Pulmonary artery endothelial cell (primary cell): ENCODE results near the gene RGS14. TPM values are rescaled to one million over a fixed set of nuclear protein-coding genes. Genes with fewer than 3 reads are reported as not detected.
"Not testable (repeated sequence)": the region's sequence is repeated elsewhere in the genome, so short reads cannot be mapped to it uniquely, and the experiment has no call there.

Experiments
- DNase-seq: peaks from one replicate; pipeline ENCODE4 v3.0.0-alpha.2; 2011; ENCODE audit warnings: low read depth, low spot score
- total RNA-seq: library from RNA; depleted of rRNA; stranded (reverse); fragments of >200 nt; gene quantifications from 2 replicates; pipeline ENCODE4 v1.2.3, GENCODE V29; 2014

Gene RGS14
- total RNA-seq, 1 donor from 2014 or later = 7.3 TPM

DNA sequence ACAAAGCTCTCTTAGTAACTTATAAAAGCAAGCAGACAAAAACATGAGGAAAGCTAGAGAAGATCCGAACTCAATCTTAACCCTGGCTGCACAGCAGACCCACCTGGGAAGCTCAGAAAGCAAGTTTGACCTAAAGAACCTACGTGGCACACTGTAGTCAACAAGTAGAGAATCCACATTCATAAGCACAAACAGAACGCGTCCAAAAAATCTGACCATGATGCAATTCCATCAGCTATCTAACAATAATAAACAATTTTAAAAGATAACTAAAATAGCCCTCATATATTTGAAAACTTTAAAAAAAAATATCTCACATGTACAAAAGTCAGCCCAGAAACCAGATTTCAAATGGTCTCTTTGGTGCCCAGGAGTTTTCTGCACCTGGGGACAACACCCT is 10.9 kb upstream of the RGS14 start:
- DNase-seq = no peak

DNA sequence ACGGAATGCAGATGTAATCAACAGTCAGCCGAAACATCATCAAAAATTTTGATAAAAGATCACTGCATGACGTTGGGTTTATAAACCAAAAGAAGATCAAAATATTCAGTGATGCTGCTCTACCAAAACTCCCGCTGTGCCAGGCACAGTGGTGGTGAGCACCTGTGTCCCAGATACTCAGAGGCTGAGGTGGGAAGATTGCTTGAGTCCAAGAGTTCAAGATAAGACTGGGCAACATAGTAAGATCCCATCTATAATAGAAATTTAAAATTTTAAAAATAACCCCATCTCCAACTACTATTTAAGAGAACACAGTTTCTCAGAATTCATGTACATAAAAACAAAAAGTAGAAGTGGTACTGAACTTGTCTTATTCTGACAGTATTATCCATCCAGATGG is 10.0 kb upstream of the RGS14 start:
- DNase-seq = no peak

DNA sequence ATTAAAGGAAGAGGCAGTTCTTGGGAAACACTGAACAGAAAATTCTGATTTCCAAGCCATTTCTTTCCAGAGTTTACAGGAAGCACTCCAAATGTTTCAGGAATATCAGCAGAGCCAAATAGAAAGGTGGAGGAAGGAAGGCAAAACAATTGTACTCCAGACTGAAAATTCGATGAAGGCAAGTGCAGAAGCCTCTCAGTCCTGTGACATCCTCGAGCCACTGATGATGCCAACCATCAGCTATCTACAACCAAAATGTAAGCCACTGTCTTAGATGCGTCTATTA is 8.4 kb upstream of the RGS14 start:
- no peak for DNase-seq

DNA sequence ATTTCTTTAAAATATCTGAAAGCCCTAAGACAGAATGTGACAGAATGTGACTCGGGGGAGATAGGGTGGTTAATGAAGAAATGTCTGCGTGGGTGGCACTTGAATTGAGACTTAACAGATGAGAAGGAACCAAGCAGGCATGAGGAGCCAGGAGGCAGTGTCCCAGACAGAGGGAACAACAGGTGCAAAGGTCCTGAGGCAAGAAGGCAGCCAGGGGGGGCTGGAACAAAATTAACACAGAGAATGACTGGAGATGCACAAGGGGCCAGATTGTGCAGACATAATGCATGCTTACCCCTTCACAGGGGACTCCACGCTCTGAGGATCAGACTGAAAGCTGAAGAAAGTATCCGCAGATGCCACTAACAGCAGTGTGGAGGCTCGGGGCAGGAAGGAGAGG is 8.0 kb upstream of the RGS14 start:
- no peak for DNase-seq

DNA sequence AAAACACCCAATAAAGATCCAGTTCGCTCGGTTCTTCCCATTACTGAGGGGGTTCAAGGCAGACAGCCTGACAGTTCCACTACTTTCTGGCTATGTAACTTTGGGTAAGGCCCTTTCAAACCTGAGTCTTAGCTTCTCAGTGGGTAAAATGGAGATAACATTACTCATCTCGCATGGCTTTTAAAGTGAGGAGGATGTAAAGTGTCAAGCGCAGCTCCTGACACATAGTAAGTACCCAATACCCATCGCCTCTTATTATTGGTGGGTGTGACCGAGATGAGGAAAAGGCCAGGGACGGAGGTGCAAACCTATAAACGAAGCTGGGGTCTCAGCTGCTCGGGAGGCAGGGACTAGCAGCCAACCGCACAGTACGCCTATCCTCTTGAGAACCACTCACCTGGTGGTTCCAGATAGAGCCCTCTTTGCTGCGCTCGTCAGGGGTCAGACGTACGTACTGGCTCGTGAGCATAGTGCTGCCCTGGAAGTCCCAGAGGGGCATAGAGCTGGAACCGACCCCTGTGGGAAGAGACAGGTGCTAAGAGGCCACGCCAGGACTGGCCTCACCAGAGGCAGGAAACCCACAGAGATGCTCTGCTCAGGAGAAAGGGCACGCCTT is 6.8 kb upstream of the RGS14 start:
- DNase-seq = no peak

DNA sequence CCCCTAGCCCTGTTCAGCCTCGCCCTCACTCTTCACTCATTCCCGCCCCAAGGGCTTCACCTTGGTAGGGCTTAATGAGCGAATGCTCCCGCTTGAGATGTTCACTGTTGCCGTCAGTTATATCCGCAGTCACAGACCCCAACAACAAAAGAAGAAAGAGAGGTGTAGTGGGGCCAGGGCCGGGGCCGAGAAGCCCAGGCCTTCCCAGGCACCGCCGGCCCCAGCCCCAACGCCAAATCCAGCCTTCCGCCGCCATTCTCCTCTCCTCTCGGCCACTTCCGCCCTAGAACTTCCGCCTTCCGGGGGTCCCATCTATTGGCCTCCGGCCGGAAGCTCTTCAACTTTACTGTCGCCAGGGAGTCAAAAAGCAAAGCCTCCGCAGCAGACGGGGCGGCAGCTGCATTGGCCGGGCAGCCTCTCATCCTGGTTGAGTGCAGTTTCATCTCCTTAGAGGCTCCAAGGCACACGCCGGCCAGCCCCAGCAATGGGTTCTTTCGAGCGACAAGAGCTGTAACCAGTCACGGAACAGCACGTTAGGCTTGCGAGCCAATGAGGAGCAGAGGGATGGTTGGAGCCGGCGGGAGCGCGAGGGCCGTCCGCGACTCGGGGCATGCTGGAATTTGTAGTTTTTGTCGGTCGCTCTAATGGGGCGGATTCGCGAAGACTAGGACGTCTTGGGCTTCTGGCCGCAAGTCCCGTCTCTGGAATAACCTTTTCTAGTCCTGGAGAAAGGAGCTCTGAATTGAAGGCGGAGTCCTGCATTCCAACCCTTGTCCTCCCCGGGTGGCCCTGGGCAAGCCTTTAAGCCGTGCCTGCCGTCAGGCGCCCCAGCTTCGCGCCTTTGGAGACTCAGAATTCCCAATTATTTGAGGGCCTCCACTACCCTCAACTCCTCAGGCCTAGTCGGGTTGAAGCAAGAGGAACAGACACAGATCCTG is 6.1 kb upstream of the RGS14 start, which contains the start of gene LMAN2:
Gene LMAN2 (minus strand): TSS at position 277 of the 938 bp plus-strand sequence. CDS start 21 bp downstream, at position 256.
- peak; percentile 87 for DNase-seq

DNA sequence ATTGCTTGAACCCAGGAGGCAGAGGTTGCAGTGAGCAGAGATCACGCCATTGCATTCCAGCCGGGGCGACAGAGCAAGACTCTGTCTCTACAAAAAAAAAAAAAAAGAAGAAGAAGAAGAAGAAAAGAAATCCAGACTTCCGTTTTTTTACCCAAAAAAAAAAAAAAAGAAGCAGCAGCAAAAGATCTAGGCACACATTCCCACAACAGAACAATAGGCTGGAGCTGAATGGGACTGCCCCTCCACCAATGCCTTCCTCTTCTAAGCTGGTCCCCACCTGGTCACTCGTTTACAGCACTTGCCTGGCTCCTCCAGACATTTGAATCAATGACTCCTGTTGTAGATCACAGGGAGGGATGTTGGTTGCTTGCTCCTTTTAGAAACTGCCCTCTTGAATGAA is 4.6 kb upstream of the RGS14 start:
- DNase-seq = no peak

DNA sequence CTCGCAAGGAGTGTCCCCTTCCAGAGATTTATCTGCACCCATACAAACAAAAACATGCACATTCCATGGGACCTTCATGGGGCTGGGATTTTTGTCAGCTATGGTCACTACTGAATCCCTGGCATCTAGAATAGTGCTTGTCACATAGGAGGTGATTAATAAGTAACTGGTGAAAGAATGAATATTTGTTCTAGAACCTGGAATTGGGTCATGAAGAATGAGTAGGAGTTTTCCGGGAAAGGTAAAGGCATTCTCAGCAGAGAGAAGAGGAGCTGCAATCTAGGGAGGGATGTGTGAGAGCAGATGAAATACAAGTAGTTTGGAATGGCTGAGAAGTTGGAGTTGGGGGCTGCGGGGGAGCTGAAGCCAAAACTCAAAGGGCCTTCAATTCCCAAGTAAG is 3.5 kb upstream of the RGS14 start:
- DNase-seq = no peak

DNA sequence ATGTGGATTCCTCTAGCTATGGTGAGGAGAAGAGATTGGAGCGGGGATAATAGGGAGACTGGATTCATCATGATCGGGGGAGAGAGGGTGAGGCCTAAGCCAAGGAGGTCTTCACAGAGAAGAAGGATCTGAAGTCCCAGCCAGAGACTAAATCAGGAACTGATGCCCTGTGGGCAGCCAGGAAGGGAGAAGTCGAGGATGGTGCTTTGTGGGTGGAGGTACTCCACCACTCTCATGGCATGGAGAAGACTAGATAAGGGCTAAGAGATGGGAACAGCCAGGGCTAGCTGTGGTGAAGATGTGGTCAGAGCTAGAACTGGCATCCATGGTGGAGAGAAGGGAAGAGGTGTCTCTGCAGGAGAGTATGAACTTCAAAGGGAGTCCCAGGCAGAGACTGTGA is 3.0 kb upstream of the RGS14 start:
- DNase-seq = no peak

DNA sequence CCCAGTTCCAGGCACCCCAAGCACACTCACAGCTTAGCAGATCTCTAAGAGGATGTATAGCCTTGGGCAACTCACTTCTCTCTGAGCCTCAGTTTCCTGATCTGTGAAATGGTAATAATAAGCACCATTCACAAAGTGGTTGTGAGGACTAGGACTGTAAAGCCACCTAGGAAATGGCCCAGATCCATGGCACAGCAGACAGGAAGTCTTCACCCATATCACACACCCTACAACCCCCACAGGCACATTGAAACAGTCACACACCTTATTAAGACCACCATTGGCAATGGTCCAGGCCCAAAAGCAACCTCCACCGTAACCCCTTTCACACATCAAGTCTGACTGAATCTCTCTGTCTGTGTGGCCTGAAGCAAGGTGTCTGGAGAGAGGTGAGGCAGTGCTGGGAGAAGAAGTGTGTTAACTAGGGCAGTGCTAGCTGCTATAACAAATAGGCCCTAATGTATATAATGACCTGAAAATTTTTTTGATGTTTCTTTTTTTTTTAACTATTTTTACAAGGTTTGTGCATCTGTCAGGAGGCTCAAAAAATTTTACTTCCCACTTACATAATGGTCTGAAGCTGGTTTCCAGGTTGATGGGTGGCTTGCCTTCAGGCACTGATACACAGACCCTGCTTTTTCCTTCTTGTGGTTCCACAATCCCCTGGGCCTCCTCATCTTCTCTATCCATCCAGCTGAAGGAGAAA is 2.4 kb upstream of the RGS14 start:
- DNase-seq = no peak

DNA sequence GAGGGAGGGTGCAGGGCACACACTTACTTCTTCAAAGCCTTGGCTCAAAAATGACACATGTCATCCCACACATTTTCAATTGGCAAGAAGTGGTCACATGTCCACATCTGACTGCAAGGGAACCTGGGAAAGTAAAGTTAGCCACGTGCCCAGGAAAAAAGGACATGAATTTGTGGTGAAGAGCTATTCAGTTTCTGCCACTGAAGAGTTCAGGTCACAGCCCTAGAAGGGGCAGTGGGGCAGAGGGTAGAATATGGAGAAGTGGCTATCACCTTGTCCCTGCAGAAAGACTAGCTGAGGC is 1.9 kb upstream of the RGS14 start:
- DNase-seq = no peak

DNA sequence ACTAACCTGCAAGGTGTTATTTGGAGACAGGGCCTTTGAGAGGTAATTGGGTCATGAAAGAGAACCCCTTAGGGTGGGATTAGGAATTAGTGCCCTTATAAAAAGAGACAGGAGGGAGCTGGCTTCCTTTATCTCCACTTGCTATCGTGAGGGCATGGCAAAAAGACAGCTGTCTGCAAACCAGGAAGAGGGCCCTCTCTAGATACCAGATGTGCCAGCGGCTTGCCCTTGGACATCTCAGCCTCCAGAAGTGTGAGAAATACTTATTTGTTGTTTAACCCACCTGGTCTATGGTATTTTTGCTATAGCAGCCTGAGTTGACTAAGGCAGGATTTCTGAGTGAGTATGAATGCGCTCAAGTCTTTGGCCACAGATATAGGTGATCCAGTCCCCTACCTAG is 978 bp upstream of the RGS14 start:
- no peak for DNase-seq

DNA sequence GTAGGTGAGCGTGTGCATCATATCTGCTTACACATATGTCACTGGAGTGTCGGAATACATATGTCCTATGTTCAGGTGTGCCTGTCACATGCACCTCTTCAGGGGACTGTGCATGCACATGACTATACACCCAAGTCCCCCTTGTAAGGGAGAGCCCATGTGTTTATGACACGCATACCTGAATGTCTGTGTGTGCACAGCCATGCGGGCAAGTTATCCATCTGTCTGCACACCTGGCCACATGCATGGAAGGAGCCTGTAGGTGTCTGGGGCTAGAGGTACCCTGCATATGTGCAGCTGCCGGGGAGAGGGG is 622 bp upstream of the RGS14 start:
- no peak for DNase-seq

DNA sequence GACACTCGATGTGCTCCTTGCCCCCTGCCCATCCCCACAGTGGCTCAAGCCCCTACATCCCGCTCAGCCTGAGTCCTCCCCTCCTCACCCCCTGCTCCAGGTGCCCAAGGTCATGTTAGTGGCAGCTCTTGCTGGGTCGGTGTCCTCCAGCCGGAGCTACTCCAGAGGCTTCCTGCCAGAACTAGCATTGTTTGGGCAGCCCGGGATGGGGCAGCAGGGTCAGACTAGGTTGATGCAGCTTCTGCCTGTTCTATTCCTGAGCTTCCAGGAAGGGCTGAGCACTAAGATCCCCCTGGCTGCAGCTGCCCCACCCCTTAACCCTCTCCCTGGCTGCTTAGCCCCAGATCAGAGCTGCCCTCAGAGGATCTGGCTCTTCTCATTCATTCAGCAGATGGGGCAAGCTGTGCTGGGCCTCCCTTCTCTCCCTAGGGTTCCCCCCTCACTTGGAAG is 671 bp downstream of the RGS14 start:
- DNase-seq = no peak

DNA sequence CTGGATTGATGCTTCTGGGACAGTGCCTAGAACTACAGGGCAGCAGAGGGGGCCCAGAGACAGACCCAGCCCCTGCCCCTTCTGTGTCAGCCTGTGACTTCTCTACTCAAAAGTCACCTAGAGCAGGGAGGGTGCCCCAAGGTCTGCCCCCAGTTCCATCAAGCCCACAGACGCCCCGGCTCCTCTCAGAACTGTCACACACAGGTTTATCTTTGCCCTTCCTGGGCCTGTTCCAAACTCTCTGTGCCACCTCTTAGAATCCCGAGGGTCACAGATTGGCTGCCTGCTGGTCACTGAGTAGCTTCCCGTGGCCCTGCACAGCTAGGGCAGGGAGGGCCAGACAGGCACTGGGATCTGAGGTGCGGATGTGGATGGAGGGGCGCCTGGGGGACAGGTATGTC is 1.7 kb downstream of the RGS14 start:
- no peak for DNase-seq

DNA sequence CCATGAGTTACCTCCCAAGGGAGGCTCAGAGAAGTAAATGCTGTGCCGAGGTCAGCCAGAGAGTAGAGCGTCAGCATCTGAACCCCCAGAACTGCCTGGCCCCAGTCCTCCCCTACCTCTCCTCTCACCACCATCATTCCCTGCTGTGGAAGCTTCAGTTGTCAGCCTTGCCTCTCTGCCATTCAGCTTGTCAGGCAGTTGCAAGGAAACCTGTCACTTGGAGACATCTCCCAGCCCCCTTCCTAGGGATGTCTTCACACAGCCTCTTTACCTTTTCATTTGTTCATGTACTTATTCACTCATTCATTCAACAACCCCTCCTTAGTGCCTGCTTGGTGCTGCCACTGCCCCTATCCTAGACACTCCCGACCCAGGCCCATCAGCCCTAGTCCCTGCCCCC is 2.1 kb downstream of the RGS14 start:
- DNase-seq = no peak

DNA sequence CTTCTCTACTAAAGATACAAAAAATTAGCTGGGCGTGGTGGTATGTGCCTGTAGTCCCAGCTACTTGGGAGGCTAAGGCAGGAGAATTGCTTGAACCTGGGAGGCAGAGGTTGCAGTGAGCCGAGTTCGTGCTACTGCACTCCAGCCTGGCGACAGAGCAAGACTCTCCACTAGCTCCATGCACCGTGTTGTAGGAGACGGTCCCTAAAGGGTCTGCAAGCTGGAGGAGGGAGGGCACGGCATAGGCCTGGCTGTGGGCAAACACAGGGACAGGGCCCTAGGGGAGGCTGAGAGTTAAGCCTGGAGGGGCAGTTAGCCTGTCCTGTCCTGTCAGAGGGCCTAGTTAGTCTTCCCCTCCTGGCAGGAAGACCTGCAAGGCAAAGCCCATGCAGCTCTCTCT is 3.0 kb downstream of the RGS14 start:
- not testable (repeated sequence) for DNase-seq

DNA sequence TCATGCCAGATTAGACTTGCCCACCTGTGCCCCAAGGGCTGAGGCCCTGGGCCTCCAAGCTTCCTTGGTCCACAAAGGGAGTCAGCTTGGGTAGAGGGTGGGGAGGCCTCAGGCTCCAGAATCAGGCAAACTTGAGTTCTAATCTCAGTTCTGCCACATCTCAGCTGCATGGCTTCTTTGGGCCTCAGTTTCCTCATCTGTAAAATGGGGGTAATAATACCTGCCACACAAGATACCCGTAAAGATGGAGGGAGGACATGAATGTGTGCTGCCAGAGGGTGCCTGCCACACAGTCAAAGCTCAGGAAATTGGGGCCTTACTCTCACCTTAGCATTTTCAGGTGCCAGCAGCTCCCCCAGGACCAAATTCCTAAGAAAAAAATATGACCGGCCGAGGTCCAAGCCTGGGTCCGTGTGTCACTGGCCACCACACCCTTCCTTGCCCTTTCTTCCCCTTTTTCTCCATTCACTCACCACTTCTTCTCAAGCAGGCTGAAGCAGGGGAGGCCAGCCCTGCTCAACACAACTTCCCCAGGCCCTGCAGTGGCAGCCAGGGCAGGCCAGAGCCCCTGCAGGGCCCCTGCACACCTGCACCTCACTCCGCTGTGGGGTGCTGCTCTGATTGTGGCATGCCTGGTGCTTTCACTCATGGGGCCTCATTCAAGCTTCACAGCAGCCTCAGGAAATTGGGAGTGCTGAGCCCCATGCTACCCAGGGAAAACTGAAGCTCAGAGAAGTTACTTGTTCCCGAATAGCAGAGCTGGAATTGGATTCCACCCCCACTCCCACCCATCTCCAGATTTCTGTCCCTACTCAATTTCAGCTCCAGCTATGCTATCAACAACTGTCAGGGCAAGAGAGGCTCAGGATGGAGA is 3.9 kb downstream of the RGS14 start:
- DNase-seq = no peak

DNA sequence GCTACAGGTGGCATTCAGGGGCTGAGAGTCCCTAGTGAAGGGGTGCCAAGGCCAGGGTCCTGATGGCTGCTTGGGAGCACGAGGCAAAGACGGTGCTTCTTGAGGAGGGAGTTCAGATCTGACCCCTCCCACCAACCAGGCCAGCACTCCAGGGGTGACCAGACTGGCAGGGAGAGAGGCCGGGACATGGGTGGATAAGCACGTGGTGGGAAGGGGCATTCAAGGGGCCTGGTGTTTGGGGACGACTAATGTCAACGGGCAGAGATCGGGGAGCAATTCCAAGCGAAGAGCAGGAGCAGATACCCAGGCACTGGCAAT is 4.5 kb downstream of the RGS14 start:
- no peak for DNase-seq

DNA sequence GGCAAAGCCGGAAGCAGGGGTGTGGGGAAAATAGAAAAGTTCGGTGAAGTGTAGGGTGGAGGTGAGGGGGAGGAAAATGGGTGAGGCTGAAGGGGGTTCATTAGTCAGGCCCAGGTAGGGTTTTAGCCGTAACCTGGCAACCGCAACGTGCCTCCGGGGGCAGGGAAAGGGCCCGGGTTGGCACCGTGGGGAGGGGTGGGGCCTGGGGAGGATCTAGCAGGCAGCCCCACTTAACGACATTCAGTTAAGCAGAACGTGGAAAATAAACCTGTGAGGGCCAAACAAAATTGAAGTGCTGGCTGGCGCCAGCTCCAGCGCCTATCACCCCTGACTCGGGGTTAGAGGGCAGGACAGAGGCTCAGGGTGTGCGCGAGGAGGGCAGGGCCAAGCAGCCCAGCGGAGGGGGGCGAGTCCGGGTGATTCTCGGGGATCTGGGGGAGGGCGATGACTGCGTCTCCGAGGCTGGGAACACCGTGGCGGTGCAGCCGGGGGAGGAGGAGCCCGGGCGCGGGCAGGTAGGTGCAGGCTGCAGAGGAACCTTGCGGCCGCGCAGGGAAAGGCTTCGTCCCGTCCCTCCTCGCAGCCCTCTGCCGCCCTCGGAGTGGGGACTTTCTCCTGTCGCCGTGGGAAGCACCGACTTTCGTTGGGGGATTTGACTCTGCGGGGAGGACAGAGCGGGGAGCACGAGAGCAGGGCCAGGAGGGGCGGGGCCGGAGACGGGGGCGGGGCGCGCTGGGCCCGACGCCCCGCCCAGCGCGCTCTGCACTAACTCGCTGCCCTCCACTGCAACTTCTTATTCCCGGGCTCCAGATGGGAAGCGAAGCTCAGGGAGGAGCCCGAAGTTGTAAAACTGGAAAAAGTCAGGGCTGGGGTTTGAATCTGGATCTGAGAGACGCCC is 5.1 kb downstream of the RGS14 start:
- no peak for DNase-seq

DNA sequence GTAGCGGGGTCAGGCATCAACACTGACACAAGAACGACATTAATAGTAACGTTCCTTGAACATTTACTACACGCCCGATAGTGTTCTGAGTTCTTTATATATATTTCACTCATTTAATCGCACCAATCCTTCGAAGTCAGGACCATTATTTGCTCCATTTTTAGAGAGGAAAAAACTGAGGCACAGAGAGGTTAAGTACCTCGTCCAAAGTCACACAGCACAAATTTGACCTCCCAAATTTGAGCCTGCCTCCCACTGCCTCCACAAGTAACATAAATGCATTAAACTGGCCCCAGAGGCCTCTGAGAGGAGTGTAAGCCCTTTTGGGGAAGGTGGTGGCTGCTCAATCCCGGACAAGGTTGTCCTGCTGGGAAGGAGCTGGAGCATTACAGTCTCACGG is 5.8 kb downstream of the RGS14 start:
- no peak for DNase-seq
